Left lung (tissue), 10 donors: ENCODE results near the gene POP4. TPM values are rescaled to one million over a fixed set of nuclear protein-coding genes. Genes with fewer than 3 reads are reported as not detected.

Experiments used
- ATAC-seq: fragments of 200-7000 bp; cut with Tn5 transposase; one replicate; pipeline ENCODE4 v1.9.1; 2020; ENCODE audit warnings: moderate library complexity
- DNase-seq, 4 donors: peaks; one replicate each; pipeline ENCODE4 v3.0.0-alpha.2; 2013 to 2020
- H3K27ac ChIP-seq, 2 donors: fragments of 200-600 bp; sonication (generic) in 1 of 2; one replicate each; pipeline versions ENCODE4 v1.5.0 to v1.8.0; 2020 to 2021
- H3K27me3 ChIP-seq, 2 donors: fragments of 200-600 bp; sonication (generic) in 1 of 2; one replicate each; pipeline versions ENCODE4 v1.5.0 to v1.8.0; 2020 to 2021
- H3K36me3 ChIP-seq, 2 donors: fragments of 200-600 bp; sonication (generic) in 1 of 2; one replicate each; pipeline versions ENCODE4 v1.5.0 to v1.8.0; 2020 to 2021
- H3K4me1 ChIP-seq, 2 donors: fragments of 200-600 bp; one replicate each; pipeline ENCODE4 v1.8.0; 2021
- H3K4me3 ChIP-seq, 2 donors: fragments of 200-600 bp; sonication (generic) in 1 of 2; one replicate each; pipeline versions ENCODE4 v1.5.0 to v1.8.0; 2020 to 2021; ENCODE audit warnings: mild to moderate bottlenecking in 1 of 2
- H3K9me3 ChIP-seq, 2 donors: fragments of 200-600 bp; sonication (generic) in 1 of 2; one replicate each; pipeline versions ENCODE4 v1.5.0 to v1.8.0; 2020 to 2021
- intact Hi-C, 2 donors: fragments of 100-400 bp; cut with DNase I; formaldehyde crosslinking; loops; one replicate each; pipeline versions ENCODE4 v1.11.2 to v1.14.2; 2022
- polyA plus RNA-seq, 6 donors: library from polyadenylated mRNA; unstranded; fragments of 120-200 nt; gene quantifications; one replicate each; pipeline ENCODE4 v1.2.1, GENCODE V29; 2013; ENCODE audit not compliant: insufficient read length in 6 of 6
- total RNA-seq, 2 donors: library from RNA; stranded (reverse); fragmentation: NEBNext Ultra II Directional; extraction: Animal tissue kit (Norgen Biotek cat#: 25700); gene quantifications; one replicate each; pipeline ENCODE4 v1.2.1, GENCODE V29; 2021
- TF ChIP-seq, protein P1 (sequence below), 2 donors: fragments of 200-600 bp; sonication (generic) in 1 of 2; IDR thresholded peaks; one replicate each; pipeline versions ENCODE4 v1.5.0 to v1.8.0; 2021; ENCODE audit warnings: antibody characterized with exemption in 2 of 2
- donor health status: DM: no; HTN: yes; CAD: no.
- donor health status: DM: no; HTN: no; CAD: no.

POP4 gene
- total and polyA plus RNA-seq, 8 donors, result 49.2 to 66.9 (median 54.4) TPM

DNA sequence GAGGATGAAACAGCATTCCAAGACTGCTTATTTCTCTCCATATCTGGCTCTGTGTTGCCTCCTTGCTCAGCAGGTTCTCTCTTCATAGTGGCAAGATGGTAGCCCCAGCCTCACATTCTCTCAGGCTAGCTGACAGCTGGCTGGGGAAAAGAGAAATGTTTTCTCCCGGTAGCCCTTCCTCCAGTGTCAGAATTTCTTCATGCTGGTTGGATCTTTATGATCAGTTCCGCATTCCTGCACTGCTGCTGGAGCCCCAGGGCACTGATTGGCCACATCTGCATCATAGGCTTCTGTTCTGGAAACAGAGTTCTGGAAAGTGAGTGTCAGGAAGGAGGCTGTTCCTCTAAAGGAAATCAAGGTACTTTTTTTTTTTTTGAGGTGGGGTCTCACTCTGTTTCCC lies 24.6 kb downstream of the POP4 start:
- no peaks in the 10 kb centered on the region for H3K36me3 ChIP-seq
- intact Hi-C loops, result no loop called here
- ATAC-seq, result no peak
- no peaks in the 10 kb centered on the region for H3K4me1 ChIP-seq
- H3K27ac ChIP-seq, result no peak overlapping the region
- no peak overlapping the region for H3K4me3 ChIP-seq
- H3K9me3 ChIP-seq, result no peaks in the 10 kb centered on the region
- H3K27me3 ChIP-seq, result no peaks in the 10 kb centered on the region
- no peak for DNase-seq
- TF ChIP-seq, protein P1, sequence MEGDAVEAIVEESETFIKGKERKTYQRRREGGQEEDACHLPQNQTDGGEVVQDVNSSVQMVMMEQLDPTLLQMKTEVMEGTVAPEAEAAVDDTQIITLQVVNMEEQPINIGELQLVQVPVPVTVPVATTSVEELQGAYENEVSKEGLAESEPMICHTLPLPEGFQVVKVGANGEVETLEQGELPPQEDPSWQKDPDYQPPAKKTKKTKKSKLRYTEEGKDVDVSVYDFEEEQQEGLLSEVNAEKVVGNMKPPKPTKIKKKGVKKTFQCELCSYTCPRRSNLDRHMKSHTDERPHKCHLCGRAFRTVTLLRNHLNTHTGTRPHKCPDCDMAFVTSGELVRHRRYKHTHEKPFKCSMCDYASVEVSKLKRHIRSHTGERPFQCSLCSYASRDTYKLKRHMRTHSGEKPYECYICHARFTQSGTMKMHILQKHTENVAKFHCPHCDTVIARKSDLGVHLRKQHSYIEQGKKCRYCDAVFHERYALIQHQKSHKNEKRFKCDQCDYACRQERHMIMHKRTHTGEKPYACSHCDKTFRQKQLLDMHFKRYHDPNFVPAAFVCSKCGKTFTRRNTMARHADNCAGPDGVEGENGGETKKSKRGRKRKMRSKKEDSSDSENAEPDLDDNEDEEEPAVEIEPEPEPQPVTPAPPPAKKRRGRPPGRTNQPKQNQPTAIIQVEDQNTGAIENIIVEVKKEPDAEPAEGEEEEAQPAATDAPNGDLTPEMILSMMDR (IDR thresholded peaks at IDR 0.05), result no peak

DNA sequence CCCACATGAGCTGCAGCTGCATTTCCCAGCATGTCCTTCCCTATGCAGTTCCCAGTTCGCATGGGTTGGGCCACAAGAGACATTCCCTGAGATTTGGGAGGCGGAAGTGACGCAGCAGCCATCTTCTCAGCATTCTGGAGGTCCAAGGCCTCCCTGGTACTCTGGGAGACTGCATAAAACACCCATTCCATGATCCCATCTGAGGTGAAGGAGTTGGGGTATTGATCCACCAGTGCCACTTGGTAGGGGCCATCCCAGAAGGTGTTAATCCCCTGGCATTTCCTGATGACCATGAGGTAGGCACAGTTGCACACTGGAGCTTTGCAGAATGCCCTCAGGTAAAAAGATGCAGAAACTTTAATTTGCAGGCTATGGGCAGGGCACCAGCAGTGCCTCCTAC lies 25.4 kb downstream of the POP4 start:
- H3K4me1 ChIP-seq, result no peaks in the 10 kb centered on the region
- no peaks in the 10 kb centered on the region for H3K27me3 ChIP-seq
- peak in 1 of 4 donors; percentile 10 for DNase-seq
- ATAC-seq, result no peak
- H3K9me3 ChIP-seq, result no peaks in the 10 kb centered on the region
- no peaks in the 10 kb centered on the region for H3K36me3 ChIP-seq
- TF ChIP-seq, protein P1 (IDR thresholded peaks at IDR 0.05), result no peak
- H3K4me3 ChIP-seq, result no peak overlapping the region
- no peak overlapping the region for H3K27ac ChIP-seq
- intact Hi-C loops, result no loop called here

DNA sequence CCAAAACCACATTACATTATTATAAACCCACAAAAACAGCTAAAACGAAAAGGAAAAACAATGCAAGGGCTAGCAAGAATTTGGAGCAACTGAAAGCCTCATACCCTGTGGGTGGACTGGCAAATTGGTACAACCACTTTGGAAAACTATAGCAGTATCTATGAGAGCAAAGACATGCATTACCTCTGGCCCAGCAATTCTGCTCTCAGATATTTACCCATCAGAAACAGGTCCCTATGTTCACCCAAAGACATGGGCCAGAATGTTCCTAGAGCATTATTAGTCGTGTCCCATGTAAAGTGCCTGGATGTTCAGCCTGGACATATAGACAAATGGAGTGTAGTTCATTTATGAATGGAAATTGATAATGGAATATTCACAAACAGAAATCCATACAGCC lies 27.9 kb downstream of the POP4 start:
- H3K27ac ChIP-seq, result no peak overlapping the region
- no peaks in the 10 kb centered on the region for H3K36me3 ChIP-seq
- TF ChIP-seq, protein P1 (IDR thresholded peaks at IDR 0.05), result no peak
- H3K4me1 ChIP-seq, result no peaks in the 10 kb centered on the region
- H3K4me3 ChIP-seq, result no peak overlapping the region
- H3K9me3 ChIP-seq, result no peaks in the 10 kb centered on the region
- ATAC-seq, result no peak
- no peak for DNase-seq
- intact Hi-C loops, result no loop called here
- H3K27me3 ChIP-seq, result no peaks in the 10 kb centered on the region

DNA sequence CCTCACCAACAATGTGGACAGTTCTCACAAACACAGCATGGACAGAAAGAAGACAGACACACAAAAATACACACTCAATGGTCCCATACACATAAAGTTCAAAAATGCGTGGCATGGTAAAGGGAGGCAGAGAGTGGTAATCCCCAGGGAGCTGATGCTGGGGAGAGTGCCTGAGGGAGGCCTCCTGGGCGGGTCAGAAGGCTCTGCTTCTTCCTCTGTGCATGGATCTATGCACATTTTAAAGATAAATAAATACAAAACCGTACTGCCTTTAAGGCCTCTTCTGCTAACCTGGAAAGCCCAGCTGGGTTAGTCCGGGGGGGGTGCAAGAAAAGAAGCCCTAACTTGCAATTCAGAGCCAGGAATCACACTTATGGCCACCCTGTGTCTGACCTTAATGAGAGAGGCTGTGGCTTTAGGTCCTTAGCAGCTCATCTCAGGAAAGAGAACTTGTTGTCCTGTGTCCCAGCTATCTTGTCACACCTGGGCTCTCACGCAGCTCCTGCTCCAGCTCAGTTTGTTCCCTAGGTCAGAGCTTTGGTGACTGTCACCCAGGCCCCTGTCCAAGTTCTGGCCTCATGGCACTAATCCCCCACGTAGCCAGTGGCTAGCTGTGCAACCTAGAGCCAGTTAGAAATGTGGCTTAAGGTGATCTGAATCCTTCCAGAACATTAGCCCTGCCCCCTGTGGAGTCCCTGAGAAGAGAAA lies 28.5 kb downstream of the POP4 start:
- no peak overlapping the region for H3K4me3 ChIP-seq
- TF ChIP-seq, protein P1 (IDR thresholded peaks at IDR 0.05), result no peak
- H3K27me3 ChIP-seq, result no peaks in the 10 kb centered on the region
- DNase-seq (no peak), ATAC-seq (no peak)
- H3K4me1 ChIP-seq, result no peaks in the 10 kb centered on the region
- H3K9me3 ChIP-seq, result no peaks in the 10 kb centered on the region
- no peak overlapping the region for H3K27ac ChIP-seq
- intact Hi-C loops, result no loop called here
- H3K36me3 ChIP-seq, result no peaks in the 10 kb centered on the region

DNA sequence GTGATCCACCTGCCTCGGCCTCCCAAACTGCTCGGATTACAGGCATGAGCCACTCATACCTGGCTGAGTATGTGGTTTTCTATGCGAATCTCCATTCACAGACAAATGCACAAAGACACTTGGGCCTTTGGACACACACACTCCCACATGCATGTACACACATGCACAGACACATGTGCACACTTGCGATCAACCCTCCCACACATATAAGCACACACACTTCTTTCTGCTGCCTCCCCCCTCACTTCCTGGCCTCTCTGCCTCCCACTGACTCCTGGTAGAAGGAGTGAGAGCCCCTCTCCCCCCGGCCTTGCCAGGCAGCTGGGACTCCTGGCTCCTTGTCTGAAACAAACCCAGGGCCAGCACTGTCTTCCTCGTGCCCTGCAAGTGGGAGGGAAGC lies 29.9 kb downstream of the POP4 start:
- TF ChIP-seq, protein P1 (IDR thresholded peaks at IDR 0.05), result no peak
- intact Hi-C loops, result no loop called here
- no peaks in the 10 kb centered on the region for H3K9me3 ChIP-seq

More for the DNA sequence above, 29.9 kb downstream of the POP4 start:
- no peaks in the 10 kb centered on the region for H3K4me1 ChIP-seq
- H3K27me3 ChIP-seq, result no peaks in the 10 kb centered on the region
- H3K27ac ChIP-seq, result no peak overlapping the region
- DNase-seq (no peak), ATAC-seq (no peak)
- H3K36me3 ChIP-seq, result no peaks in the 10 kb centered on the region
- no peak overlapping the region for H3K4me3 ChIP-seq
